ENCODE measurements around the gene GLG1.

The GLG1 gene

DNA sequence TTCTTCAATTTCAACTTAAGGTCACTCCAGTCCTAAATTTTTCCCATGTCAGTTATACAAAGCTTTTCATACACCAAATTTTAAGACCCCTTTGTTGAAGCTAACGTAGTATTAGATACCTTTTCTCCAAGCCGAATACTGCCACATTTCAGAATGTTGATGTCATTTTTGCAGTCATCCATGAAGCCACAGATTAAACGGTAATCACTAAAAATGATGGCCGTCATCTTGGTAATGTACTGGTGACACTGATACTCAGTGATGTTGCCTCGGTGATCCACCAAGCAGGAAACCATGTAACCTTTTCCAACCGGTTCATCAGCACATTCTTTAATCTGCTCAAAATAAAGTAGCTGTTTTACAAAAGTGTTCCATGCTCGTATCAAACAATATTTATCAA, 103.5 kb downstream of the GLG1 start:
- Histone ChIP-seq H3K27me3 (ENCODE audit: control insufficient read depth, insufficient read depth, low read length) (no peaks in the 10 kb centered on the region), H3K9ac (ENCODE audit: low read length) (no peak overlapping the region), H3K4me3 (ENCODE audit: low read length) (no peak overlapping the region), H3K27ac (ENCODE audit: low read depth, low read length) (no peak overlapping the region), H3K36me3 (ENCODE audit: control insufficient read depth, insufficient read depth, low read length) (peaks cover 5% of the 10 kb centered on the region), H3K4me1 (ENCODE audit: control insufficient read depth, insufficient read depth, low read length) (no peaks in the 10 kb centered on the region)

- no peak overlapping the region for H3K4me3 ChIP-seq (ENCODE audit: low read length)
- H3K9ac ChIP-seq (ENCODE audit: low read length) = no peak overlapping the region
- H3K27me3 ChIP-seq (ENCODE audit: control insufficient read depth, insufficient read depth, low read length) = no peaks in the 10 kb centered on the region
- no peaks in the 10 kb centered on the region for H3K4me1 ChIP-seq (ENCODE audit: control insufficient read depth, insufficient read depth, low read length)
- H3K36me3 ChIP-seq (ENCODE audit: control insufficient read depth, insufficient read depth, low read length) = peaks cover 5% of the 10 kb centered on the region
- H3K27ac ChIP-seq (ENCODE audit: low read depth, low read length) = no peak overlapping the region
These were observed 105.1 kb downstream of the GLG1 start for GRCh38 chr16:74501484-74502478.

DNA sequence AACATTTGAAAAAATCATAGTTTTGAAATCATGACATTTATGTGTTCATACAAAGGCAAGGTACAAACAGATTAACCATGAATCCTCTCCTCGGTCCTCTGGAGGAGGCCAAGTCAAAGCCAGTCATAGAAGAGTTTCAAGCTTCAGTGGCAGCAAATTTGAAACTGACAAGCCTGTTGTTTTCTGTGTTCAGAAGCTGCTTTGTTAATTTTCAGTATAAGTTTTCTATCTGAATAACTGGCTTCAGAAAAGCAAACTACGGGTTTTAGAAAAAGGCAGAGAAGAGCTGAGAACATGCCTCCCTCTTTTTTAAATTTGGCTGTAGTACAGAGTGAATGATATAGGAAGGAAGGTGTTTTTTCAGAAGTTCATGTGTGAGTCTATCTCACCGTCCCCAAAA, 106.0 kb downstream of the GLG1 start:
- Histone ChIP-seq H3K9ac (ENCODE audit: low read length) (no peak overlapping the region), H3K27me3 (ENCODE audit: control insufficient read depth, insufficient read depth, low read length) (no peaks in the 10 kb centered on the region), H3K4me3 (ENCODE audit: low read length) (no peak overlapping the region), H3K27ac (ENCODE audit: low read depth, low read length) (no peak overlapping the region), H3K36me3 (ENCODE audit: control insufficient read depth, insufficient read depth, low read length) (peaks cover 7% of the 10 kb centered on the region), H3K4me1 (ENCODE audit: control insufficient read depth, insufficient read depth, low read length) (no peaks in the 10 kb centered on the region)

GRCh38 chr16:74499114-74499513, 107.8 kb downstream of the GLG1 start:
- no peaks in the 10 kb centered on the region for H3K4me1 ChIP-seq (ENCODE audit: control insufficient read depth, insufficient read depth, low read length)
- no peaks in the 10 kb centered on the region for H3K27me3 ChIP-seq (ENCODE audit: control insufficient read depth, insufficient read depth, low read length)
- no peak overlapping the region for H3K9ac ChIP-seq (ENCODE audit: low read length)
- H3K27ac ChIP-seq (ENCODE audit: low read depth, low read length) = no peak overlapping the region
- H3K36me3 ChIP-seq (ENCODE audit: control insufficient read depth, insufficient read depth, low read length) = peaks cover 7% of the 10 kb centered on the region
- no peak overlapping the region for H3K4me3 ChIP-seq (ENCODE audit: low read length)

DNA sequence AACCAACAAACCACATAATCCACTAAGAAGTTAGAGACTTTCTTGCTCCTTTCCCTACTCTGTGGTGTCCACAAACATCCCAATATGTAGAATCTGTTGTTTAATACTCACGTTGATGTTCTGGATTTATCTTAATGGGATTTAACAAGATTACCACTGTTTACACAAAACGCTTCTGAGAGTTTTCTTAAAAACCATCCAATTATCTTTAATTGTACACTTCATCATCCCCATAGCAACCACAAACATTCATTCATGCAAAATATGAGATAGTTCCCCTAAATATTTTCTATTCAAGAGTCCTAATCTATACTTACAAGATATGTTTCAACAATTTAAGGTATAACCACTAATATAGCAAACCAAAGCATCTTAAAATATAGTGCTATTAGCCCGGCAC, 109.2 kb downstream of the GLG1 start:
- no peak overlapping the region for H3K9ac ChIP-seq (ENCODE audit: low read length)
- no peaks in the 10 kb centered on the region for H3K27me3 ChIP-seq (ENCODE audit: control insufficient read depth, insufficient read depth, low read length)
- no peak overlapping the region for H3K27ac ChIP-seq (ENCODE audit: low read depth, low read length)
- H3K36me3 ChIP-seq (ENCODE audit: control insufficient read depth, insufficient read depth, low read length) = peaks cover 6% of the 10 kb centered on the region
- no peak overlapping the region for H3K4me3 ChIP-seq (ENCODE audit: low read length)
- no peaks in the 10 kb centered on the region for H3K4me1 ChIP-seq (ENCODE audit: control insufficient read depth, insufficient read depth, low read length)

GRCh38 chr16:74496054-74496453, 110.9 kb downstream of the GLG1 start:
- H3K27ac ChIP-seq (ENCODE audit: low read depth, low read length) = no peak overlapping the region
- H3K27me3 ChIP-seq (ENCODE audit: control insufficient read depth, insufficient read depth, low read length) = no peaks in the 10 kb centered on the region
- no peak overlapping the region for H3K4me3 ChIP-seq (ENCODE audit: low read length)
- H3K4me1 ChIP-seq (ENCODE audit: control insufficient read depth, insufficient read depth, low read length) = no peaks in the 10 kb centered on the region
- H3K36me3 ChIP-seq (ENCODE audit: control insufficient read depth, insufficient read depth, low read length) = peaks cover 11% of the 10 kb centered on the region
- H3K9ac ChIP-seq (ENCODE audit: low read length) = no peak overlapping the region

DNA sequence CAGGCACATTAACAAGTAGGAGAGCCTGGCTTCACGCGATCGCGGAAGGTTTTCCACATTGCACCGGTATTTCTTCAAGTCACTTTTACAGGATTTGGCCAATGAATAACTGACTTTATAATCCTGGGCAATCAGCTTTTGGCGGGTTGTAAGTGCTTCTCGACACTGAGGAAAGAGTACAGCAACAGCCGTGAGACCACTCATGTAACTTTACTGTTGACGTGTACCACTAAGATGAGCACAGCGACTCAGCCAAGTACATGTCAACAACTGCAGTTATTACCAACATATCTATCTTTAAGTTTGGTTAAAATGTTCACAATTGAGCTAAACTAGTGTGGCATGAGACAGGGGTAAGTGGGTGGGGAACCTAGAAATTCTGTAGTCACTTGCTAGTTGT, 113.9 kb downstream of the GLG1 start:
- no peak overlapping the region for H3K4me3 ChIP-seq (ENCODE audit: low read length)
- no peak overlapping the region for H3K27ac ChIP-seq (ENCODE audit: low read depth, low read length)
- no peak overlapping the region for H3K9ac ChIP-seq (ENCODE audit: low read length)
- H3K36me3 ChIP-seq (ENCODE audit: control insufficient read depth, insufficient read depth, low read length) = peaks cover 20% of the 10 kb centered on the region
- no peaks in the 10 kb centered on the region for H3K4me1 ChIP-seq (ENCODE audit: control insufficient read depth, insufficient read depth, low read length)
- no peaks in the 10 kb centered on the region for H3K27me3 ChIP-seq (ENCODE audit: control insufficient read depth, insufficient read depth, low read length)

DNA sequence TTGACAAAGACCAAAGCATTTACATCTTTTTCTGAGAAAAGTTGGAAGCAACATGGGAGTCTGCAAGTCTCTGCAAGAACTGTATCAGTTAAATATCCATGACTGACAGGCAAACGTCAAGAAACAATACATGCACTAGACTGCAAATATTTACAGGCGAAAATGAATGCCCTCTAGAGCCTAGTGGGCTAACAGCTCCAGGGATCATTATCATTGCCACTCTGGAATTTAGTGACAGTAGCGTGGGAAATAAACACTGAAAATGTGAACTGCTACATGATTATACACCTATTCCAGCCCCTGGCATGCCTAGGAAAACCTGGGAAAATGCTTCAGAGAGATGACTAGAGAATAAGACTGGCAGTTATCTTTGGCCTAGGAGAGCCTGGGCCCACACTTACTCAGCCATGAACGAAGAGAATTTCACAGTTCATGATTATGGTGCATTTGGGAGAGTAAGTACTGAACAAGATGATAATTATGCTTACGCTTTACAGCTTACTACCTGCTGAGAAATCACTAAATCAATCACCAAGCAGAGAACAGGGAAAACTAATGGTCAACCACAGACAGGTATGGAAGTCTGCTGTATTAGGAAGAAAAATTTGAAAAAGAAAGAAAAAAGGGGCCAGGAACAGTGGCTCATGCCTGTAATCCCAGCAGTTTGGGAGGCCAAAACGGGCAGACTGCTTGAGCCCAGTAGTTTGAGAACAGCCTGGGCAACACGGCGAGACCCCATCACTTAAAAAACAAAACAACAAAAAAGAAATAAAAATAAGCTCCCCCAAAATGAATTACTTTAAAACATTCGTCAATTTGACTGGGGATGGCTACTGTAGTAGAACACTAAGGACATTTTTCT, 119.0 kb downstream of the GLG1 start:
- Histone ChIP-seq H3K36me3 (ENCODE audit: control insufficient read depth, insufficient read depth, low read length) (peaks cover 19% of the 10 kb centered on the region), H3K27me3 (ENCODE audit: control insufficient read depth, insufficient read depth, low read length) (no peaks in the 10 kb centered on the region), H3K9ac (ENCODE audit: low read length) (no peak overlapping the region), H3K4me3 (ENCODE audit: low read length) (no peak overlapping the region), H3K4me1 (ENCODE audit: control insufficient read depth, insufficient read depth, low read length) (no peaks in the 10 kb centered on the region), H3K27ac (ENCODE audit: low read depth, low read length) (no peak overlapping the region)

- H3K27ac ChIP-seq (ENCODE audit: low read depth, low read length) = no peak overlapping the region
- H3K9ac ChIP-seq (ENCODE audit: low read length) = no peak overlapping the region
- H3K27me3 ChIP-seq (ENCODE audit: control insufficient read depth, insufficient read depth, low read length) = no peaks in the 10 kb centered on the region
- no peak overlapping the region for H3K4me3 ChIP-seq (ENCODE audit: low read length)
- H3K36me3 ChIP-seq (ENCODE audit: control insufficient read depth, insufficient read depth, low read length) = peaks cover 16% of the 10 kb centered on the region
- H3K4me1 ChIP-seq (ENCODE audit: control insufficient read depth, insufficient read depth, low read length) = no peaks in the 10 kb centered on the region
These were observed 121.0 kb downstream of the GLG1 start for GRCh38 chr16:74485916-74486315.

DNA sequence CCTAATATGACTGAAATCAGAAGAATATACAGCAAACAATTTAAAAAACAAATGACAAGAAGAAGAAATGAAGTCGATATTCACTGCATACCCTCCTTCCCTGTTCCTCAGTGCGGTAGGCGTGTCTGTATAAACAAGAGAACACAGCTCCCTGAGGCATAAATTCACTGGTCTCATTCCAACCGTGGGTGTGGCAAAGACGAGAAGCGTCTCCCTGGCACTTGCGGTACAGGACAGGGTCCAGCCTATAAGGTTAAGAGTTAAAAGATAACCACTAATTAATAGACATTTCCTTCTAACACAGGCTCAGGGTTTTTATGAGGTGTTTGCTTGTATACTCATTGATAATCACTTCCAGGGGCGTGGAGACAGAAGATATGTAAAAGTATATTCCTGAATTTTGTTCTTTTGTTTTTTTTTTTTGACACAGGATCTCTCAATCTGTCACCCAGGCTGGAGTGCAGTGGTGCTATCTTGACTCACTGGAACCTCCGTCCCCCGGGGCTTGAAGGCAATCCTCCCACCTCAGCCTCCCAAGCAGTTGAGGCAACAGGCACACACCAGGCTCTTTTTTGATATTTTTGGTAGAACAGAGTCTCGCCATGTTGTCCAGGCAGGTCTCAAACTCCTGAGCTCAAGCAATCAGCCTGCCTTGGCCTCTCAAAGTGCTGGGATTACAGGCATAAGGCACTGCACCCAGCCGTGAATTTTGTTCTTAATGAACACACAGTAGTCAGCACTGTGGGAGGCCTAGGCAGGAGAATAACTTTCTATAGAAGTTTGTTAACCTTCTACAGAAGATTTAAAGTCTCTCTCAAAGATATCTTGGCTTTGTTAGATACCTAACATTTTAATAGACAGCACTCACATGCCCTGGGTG, 126.5 kb downstream of the GLG1 start:
- Histone ChIP-seq H3K9ac (ENCODE audit: low read length) (no peak overlapping the region), H3K27ac (ENCODE audit: low read depth, low read length) (no peak overlapping the region), H3K36me3 (ENCODE audit: control insufficient read depth, insufficient read depth, low read length) (peaks cover 16% of the 10 kb centered on the region), H3K4me3 (ENCODE audit: low read length) (no peak overlapping the region), H3K27me3 (ENCODE audit: control insufficient read depth, insufficient read depth, low read length) (no peaks in the 10 kb centered on the region), H3K4me1 (ENCODE audit: control insufficient read depth, insufficient read depth, low read length) (no peaks in the 10 kb centered on the region)

DNA sequence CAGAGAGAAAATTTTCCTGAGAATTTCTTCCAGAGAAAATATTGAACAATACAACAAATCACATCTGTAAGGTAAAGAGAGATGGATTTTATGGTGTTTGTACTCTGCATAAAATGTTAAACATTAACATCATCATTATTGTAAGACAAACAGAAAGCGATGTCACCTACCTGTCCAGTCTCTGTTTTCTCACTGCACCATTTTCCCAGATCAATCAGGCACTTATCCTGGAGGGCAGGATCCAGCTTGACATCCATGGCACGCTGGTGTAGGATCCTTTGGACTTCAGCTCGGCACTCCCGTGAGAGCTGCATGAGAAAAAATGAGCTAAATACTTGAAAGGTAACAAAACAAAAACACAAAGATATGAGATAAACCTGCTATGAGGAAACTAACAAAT, 129.7 kb downstream of the GLG1 start:
- H3K4me1 ChIP-seq (ENCODE audit: control insufficient read depth, insufficient read depth, low read length) = no peaks in the 10 kb centered on the region
- H3K9ac ChIP-seq (ENCODE audit: low read length) = no peak overlapping the region
- peaks cover 14% of the 10 kb centered on the region for H3K36me3 ChIP-seq (ENCODE audit: control insufficient read depth, insufficient read depth, low read length)
- H3K27ac ChIP-seq (ENCODE audit: low read depth, low read length) = no peak overlapping the region
- H3K27me3 ChIP-seq (ENCODE audit: control insufficient read depth, insufficient read depth, low read length) = no peaks in the 10 kb centered on the region
- H3K4me3 ChIP-seq (ENCODE audit: low read length) = no peak overlapping the region

DNA sequence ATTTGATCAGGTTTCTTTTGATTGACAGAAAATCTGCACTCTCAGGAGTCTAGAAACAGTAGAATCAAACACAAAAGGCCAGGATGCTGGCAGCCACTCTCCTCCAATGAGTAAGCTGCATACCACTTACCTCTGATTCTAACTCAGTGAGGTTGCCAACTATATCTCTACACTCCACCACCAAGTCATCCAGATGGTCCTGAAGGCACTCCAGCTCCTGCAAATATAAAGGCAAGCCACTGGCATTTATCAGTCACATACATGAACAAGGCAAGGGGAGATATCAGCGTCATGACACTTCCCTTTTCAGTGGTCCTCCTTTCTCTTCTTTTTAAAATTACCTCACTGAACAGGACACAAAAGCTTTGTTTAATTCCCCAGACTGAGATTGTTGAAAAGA, 132.5 kb downstream of the GLG1 start:
- Histone ChIP-seq H3K4me3 (ENCODE audit: low read length) (no peak overlapping the region), H3K36me3 (ENCODE audit: control insufficient read depth, insufficient read depth, low read length) (peaks cover 28% of the 10 kb centered on the region), H3K27ac (ENCODE audit: low read depth, low read length) (no peak overlapping the region)

More for the DNA sequence above, 132.5 kb downstream of the GLG1 start:
- Histone ChIP-seq H3K9ac (ENCODE audit: low read length) (no peak overlapping the region), H3K27me3 (ENCODE audit: control insufficient read depth, insufficient read depth, low read length) (no peaks in the 10 kb centered on the region), H3K4me1 (ENCODE audit: control insufficient read depth, insufficient read depth, low read length) (no peaks in the 10 kb centered on the region)
